GM19193 (cell line): ENCODE data around the gene PITPNM2.

Experiments
- POLR2A ChIP-seq: IDR thresholded peaks from 4 replicates; pipeline ENCODE4 v1.6.1; 2011; ENCODE audit not compliant: insufficient read depth, insufficient read length; ENCODE audit errors: extremely low read depth

PITPNM2 gene

DNA sequence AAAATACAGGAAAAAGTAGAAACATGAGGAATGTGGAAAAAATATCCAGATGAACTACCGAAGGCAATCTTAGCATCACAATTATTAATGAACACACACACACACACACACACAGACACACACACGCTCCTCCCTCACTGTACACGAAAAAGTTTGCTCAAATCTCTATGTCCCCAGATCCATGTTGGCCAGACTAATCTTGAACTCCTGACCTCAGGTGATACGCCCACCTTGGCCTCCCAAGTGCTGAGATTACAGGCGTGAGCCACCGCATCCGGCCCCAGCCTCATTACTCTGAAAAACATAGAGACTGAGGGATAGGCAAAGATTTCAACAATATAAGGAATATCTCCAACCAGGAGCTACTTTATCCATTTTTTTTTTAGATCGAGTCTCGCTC lies 17.2 kb downstream of the PITPNM2 start:
- TF ChIP-seq POLR2A = no peak

DNA sequence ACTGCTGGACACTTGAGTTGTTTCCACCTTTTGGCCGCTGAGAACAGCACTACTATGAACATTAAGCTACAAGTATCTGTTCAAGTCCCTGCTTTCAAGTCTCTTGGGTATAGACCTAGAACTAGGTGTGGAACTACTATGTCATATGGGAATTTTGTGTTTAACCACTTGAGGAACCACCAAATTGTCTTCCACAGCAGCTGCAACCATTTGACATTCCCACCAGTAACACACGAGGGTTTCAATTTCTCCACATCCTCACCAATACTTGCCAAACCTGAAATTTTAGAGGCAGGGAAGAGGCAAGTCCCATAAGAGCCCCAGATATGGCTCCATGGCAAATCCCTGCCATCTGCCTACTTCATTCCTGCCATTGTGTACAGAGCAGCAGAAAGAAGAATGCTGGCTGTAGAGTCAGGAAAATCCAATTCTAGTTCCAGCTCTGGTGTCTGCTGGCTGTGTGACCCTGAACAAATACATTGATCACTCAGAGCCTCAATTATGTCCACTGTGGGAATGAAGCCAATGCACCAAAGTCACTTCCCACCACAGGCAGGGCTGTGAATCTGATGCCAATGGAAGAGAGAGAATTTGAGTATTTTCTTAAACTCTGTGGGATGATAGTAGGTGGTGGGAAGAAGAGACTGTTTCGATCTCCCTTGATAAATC lies 17.8 kb downstream of the PITPNM2 start:
- TF ChIP-seq POLR2A = no peak

DNA sequence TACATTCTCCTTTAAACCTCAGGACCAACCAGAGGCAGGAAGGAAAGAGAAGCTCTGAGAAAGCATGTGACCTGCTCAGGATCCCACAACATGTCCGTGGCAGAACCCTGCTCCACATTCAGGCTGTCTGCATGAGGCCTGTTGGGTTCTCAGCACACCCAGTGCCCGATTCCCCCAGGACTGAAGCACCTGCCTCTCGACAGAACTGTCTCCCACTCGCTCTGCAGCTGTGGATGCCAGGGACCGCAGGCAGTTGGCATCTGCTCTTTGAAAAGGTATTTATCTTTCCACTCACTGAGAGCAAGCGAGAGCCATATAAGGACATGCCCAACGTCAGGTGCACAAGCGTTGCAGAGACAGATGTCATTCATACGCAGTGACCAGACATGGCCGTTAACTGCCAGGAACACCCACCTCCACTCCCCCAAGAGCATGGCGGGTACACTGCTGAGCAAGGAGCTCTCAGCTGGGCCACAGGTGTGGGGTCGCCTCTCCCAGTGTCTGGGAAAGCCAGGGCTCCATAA lies 18.9 kb downstream of the PITPNM2 start:
- no peak for TF ChIP-seq POLR2A

DNA sequence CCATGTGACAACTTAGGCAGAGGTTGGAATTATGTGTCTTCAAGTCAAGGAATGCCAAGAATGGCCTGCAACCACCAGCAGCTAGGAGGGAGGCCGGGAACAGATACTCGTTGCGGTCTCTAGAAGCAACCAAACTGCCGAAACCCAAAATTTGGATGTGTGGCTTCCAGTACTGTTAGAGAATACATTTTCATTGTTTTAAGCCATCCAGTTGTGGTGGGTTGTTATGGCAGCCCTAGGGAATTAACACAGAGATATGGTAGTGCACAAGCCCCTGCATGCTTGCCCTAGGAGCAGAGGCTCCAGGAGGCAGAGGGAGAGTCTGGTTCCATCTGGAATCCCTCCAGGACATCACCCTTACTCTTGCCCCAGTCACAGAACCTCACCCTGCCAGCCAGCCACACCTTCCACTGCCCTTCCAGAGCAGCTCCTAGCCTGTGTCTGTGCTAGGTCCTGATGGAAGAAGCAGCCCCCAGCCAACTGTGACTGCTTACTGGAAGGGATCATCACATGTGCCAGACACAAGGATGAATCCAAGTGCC lies 19.5 kb downstream of the PITPNM2 start:
- TF ChIP-seq POLR2A = no peak

DNA sequence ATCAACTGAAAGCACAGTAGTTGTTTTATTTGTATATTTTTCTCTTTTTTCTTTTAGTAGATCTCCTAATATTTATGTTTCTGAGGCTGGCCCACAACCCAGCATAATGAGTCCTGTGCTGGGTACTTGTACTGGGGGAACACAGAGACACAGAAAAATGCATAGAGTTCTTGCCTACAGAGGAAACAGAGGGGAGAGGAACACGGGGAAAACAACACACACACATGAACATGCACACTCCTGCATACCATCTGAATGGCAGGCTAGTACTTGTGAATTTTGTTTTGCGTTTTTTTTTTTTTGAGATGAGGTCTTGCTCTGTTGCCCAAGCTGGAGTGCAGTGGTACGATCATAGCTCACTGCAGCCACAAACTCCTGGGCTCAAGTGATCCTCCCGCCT lies 21.3 kb downstream of the PITPNM2 start:
- TF ChIP-seq POLR2A = no peak

DNA sequence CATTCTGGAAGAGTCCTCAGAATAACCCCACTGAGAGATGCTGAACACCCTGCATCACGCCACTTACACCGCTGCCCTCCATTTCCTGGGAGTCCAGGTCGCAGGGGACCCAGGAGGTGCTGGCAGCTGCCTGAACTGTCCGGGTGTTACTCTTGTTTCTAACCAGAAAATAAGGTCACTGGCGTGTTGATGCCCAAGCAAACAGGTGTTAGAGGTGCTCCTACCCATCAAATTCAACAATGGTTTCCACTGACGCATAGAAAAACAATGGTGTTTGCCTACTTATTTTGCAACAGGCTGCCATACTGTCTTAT lies 23.8 kb downstream of the PITPNM2 start:
- TF ChIP-seq POLR2A = no peak

DNA sequence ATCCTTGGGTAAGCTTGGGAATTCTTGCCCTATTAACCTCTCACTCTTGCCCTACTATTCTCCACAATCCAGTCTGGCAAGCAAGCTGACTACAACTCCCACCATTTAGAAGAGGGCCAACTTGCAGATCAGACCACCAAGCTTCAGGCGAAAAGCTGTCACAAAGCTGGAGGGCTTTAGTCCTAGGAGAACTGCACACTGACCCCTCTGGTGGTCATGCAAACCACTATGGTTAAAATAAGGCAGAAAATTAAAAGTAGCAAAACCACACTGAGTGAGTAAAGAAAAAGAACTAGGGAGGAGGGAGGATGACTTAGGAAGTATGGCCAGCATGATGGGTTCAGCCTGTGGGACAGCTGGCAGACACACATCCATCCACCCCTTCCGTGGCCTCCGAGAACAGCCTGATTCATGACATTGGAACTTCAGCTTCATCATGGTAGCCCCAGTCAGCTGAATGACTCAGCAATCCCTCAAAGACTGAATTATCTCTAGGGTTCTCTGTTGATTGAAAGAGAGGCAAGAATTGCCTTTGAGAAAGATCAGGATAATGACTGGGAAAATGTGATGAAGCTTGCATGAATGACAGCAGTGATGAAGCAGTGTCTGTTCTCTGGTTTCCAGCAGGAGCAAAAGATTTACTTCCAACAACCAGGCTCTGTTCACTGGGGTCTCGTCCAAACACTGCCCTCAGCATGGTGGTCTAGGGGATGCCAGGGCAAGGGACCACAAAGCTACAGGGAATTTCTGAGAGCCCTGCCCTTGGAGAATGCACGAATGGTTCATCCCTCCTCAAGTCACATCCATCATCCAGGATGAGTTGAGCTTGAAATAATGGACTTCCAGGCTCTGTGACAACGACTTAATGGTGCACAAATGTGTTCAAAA lies 24.4 kb downstream of the PITPNM2 start:
- no peak for TF ChIP-seq POLR2A

DNA sequence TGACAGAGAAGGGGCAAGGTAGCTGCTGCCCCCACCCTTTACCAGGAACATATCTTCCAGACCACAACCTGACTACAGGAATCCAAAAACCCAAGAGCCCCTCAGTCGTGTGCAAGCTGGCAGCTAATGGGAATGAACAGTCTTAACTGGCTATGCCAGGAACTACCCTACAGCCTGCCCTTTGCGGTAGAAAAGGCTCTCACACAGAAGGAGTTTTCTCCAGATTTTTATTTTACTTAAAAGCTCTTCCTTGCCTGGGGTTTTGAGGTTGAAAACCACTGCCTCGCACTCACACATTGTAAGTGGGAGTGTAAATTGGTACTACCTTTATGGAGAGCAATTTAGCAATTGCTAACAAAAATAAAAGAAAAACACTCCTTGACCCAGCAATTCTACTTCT lies 28.3 kb downstream of the PITPNM2 start:
- TF ChIP-seq POLR2A = no peak

DNA sequence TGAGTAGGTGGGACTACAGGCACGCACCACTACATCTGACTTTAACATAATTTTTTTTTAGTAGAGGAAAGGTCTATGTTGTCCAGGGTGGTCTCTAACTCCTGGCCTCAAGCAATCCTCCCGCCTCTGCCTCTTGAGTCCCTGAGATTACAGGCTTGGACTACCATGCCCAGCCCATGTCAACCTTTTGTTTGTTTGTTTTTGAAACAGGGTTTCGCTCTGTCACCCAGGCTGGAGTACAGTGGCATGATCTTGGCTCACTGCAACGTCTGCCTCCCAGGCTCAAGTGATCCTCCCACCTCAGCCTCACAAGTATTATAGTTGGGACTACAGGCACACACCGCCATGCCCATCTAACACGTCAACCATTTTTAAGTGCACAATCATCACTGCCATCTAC lies 29.2 kb downstream of the PITPNM2 start:
- no peak for TF ChIP-seq POLR2A

DNA sequence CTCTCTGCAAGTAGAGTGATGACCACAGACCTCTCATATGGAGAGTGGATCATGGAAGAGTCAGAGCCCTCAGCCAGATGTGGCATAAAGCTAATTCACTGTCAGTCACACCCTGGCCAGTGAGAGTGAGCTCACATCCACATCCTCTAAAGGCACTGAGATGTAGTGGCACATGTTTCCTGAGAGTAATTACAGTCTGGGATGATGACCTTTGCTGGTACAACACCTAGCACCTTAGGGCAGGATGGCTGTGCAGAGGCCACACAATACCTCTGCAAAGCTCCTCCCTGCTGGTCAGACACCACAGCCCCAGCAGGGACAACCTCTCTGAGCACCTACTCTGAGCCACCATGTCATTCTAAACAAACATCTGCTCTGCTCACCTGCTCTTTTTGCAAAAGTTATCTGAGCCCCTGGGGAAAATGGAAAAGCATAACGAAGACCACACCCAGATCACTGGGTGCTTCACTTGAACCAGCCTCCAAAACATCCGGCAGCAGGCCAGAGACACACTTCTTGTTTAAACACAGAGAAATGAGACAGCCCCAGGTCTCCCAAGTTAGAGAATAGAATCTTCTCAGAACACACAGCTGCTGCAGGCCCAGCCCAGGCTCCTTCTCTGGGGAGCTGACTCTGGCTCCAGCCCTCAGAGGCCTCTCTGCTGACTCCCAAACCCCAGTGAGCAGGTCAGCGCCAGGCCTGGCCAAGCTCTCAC lies 30.3 kb downstream of the PITPNM2 start:
- no peak for TF ChIP-seq POLR2A

DNA sequence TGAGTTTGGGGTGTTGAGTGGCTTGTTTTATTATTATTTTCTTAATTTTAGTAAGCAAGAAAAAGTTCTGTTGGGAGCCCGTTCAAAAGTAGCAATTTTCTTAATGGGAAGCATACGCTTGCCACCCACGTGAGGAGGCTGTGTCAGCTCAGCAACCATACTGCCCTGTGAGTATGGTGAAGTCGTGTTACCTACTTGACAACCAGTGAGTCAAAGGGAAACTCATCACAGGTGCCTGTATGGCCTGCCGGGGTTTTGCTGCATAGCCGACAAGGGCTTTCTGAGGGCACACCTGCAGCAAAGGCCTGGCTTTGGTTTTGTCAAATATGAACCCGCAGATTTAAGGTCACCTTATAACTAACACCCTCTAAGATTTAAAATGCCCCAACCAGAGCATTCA lies 31.1 kb downstream of the PITPNM2 start:
- no peak for TF ChIP-seq POLR2A

DNA sequence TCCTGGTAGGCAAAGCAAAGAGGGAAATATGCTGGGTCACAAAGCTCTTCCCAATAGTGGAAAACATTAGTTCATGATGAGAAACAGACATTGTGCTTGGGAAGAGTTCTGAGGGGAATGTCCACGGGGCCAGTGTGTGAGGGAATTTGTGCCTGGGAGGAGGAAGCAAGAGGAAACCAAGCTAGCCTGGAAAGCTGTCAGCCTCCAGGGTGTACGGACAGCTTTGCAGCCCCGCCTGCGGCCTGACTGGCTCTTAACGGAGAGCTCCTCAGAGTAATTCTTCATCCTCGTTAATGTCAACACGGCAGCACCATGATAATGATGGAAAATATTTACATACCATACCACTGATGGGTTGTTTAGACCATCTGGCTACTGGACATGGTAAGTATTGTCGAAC lies 32.4 kb downstream of the PITPNM2 start:
- no peak for TF ChIP-seq POLR2A

DNA sequence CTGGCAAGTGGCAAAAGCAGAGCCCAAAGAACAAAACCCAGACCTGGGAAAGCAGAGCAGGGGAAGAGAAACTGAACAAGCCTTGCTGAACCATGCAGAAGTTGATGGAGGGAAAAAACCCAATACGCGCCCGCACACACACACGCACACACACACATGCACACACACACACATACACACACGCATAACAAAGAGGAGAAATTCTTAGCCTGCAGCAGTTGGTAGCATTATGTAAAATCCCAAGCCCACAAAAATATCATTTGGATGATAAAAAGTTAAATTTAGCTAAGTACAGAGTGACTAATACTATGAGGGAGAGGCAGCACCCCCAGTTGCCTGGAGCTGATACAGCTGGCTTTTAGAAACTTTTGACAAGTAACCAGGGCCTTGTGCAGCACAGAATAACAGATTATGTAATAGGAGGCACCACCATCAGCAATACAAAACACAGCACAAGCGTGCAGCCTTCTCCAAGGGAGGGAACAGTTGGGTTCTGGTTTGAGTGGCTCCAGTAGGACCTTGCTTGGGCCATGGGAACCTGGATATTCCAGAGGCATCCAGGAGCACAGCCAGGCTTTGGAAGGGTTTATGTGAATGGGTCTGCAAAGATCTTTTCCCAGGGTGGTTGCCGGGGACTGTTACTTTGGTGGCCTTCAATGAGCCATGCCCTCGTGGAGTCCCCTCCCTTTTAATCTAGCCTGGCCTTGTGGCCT lies 35.3 kb downstream of the PITPNM2 start:
- TF ChIP-seq POLR2A = no peak

DNA sequence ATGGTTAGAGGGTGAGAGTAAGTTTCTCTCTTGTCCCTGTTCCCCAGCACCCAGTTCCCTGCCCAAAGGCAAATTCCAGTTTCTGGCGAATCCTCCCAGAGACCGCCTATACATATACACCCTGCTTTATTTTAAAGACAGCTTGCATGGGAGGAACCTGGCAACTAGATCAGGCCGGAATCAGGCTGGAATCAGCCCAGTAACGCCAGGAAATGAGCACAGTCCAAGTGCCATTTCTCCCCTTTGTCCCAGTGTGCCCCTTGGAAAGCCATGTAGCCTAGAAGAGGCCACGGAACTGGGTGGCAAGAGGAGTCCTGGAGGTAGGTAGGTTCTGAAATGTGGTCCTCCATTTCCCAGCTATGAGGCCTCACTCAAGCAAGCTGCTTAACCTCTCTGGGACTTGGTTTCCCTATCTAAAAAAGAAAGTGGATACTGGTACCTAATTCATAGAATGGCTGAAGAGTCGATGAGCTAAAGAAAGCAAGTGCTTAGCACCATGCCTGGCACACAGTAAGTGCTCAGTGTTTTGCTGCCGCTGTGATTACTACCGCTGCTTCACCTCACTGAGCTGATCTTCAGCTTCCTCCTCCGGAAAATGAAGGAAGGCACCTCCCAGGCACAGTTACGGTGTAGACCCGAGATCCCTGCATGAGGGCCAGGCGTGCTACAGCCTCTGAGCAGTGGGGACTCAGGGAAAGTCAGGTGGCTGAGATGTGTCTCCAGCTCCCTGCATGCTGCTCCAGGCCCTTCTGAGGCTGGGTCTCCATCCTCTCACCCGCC lies 36.4 kb downstream of the PITPNM2 start:
- no peak for TF ChIP-seq POLR2A
